ENCODE measurements around the gene DNMT1.
"Not testable (repeated sequence)": the region's sequence is repeated elsewhere in the genome, so short reads cannot be mapped to it uniquely, and the experiment has no call there.

Gene DNMT1

DNA sequence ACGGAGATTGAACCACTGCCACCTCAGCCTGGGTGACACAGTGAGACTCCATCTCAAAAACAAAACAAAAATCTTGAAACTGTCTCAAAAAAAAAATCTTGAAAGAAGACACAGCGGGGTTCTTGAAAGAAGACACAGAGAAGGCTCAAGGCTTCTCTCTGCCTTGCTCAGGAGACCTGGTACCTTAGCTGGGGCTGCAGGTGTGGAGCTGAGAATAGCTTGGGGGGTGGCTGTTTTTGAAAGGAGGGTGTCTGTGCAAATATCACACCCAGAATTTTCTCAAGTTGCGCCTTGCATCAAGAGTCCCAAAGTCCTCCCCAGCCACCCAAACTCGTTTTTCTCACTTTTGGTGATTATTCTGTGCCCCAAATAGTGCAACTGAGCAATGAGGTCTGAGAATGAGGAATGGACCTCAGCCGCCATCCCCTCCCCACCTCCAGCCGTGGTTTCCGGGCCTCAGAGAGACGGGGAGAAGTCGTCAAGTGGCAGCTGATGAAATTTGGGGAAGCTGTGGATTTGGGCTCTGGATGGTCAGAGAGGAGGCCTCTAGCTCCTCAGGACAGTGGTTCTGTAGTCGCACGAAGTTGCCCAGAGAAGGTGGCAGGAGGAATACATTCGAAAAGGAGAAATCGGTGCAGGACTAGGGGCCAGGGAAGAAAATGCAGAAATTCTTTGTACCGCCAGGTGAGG, 27.6 kb upstream of the DNMT1 start:
- FAIRE-seq (no peak), DNase-seq (ENCODE audit: low spot score) (no peak)

DNA sequence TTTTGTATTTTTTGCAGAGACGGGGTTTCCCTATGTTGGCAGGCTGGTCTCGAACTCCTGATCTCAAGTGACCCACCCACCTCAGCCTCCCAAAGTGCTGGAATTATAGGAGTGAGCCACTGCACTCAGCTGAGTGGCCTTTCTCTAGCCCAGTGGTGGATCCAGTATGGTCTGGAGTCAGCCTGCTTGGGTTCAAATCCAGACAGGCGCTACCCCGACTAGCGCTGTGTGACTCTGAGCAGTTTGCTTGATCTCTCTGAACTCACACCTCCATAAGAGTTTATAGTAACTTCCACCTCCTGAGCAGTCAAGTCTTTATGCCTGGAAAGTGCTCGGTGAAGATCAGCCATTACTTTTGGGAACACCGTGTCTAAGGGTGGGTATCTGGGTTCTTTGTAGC, 25.9 kb upstream of the DNMT1 start:
- FAIRE-seq: no peak
- DNase-seq (ENCODE audit: low spot score): no peak

DNA sequence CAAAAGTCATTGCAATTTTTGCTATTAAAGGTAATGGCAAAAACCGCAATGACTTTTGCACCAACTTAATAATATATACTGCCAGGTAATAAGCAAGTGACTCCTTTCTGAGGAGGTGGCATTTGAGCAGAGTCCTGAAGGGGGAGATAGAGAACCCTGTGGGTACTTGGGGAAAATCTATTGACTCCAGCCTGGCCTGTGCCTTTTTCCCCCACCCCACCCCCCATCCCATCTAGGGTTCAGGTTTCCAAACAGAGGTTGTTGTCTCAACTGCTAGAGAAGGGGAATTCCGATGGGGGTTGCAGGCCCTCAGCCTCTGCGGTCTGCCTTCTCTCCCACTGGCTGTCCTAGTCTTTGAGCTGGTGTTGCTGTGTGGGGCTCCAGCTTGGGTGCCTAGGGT, 24.9 kb upstream of the DNMT1 start:
- peak; percentile 28 for DNase-seq (ENCODE audit: low spot score)
- FAIRE-seq: no peak

DNA sequence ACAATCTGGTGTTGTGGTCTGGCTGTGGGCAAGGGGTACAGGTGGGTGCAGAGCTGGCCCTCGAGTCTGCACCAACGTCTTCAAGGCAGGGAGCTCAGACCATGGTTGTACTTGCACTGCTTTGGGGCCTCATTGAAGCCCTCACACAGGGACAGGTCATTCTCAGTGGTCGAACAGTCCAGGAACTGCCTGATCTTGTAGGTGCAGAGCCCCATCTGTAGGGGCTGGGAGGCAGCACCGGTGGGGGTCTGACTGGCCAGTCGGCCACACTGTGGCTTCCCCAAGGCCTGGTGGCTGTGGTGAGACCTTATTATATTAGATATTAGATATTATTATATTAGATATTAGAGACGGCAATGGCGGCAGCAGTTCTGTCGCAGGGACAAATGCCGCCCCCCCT, 22.3 kb upstream of the DNMT1 start:
- DNase-seq (ENCODE audit: low spot score): no peak
- FAIRE-seq: no peak

DNA sequence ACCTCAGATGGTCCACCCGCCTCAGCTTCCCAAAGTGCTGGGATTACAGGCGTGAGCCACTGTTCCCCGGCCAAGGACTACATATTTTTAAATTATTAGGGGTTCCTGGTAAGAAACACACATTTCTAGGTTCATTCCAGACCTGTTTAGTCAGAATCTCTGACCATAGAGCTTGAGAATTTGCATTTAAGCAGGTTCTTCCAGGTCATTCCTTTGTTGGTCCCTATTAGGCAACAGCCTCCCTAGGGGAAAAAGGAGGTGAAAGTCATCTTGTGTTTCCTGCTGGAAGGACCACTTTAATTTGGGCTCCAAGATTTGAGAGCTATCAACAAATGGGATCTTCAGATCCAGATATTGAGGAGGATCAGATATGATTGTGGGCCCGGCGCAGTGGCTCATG, 20.0 kb upstream of the DNMT1 start:
- FAIRE-seq: no peak
- DNase-seq (ENCODE audit: low spot score): no peak

DNA sequence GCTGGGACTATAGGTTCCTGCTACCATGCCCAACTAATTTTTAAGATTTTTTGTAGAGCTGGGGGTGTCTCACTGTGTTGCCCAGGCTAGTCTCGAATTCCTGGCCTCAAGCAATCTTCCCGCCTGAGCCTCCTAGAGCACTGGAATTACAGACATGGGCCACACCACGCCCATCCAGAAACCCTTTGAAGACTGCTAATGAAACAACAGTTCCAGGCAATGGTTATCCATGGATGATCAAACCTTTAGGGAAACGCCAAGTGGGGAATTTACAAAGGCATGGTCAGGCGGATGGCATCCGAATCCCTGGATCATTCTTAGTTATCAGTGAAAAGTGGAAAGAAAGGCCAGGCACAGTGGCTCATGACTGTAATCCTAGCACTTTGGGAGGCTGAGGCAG, 16.9 kb upstream of the DNMT1 start:
- DNase-seq (ENCODE audit: low spot score): no peak
- FAIRE-seq: no peak

DNA sequence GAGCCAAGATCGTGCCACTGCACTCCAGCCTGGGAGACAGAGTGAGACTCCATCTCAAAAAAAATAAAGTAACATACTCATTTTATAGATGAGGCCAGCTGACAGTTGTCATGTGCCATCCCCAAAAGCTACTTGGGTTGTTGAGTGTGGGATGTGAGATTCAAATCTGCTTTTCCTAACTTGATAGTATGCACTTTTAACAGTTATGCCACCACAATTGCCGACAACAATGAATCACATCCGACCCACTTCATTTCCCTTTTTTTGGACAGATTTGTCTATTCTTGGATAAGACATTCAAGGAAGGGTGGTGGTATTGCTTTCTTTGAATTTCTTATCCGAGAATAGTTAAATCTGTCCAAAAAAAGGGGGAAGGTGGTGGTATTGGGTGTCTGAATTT, 16.3 kb upstream of the DNMT1 start:
- no peak for DNase-seq (ENCODE audit: low spot score)
- no peak for FAIRE-seq

DNA sequence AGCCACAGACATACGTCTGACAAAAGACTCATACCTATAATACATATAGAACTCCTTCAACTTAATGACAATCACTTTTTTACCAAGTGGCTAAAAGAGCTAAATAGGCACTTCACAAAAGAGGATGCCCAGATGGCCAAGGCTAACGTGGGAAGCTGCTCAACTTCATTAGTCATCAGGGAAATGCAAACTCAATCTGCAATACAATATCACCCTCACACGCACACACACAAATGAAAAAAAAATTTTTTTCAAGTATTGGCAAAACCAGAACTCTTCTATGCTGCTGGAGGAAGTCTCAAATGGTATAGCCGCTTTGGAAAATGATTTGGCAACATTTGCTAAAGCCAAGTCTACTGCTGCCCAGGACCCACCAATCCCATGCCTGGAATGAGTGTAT, 14.6 kb upstream of the DNMT1 start:
- no peak for FAIRE-seq
- DNase-seq (ENCODE audit: low spot score): no peak

DNA sequence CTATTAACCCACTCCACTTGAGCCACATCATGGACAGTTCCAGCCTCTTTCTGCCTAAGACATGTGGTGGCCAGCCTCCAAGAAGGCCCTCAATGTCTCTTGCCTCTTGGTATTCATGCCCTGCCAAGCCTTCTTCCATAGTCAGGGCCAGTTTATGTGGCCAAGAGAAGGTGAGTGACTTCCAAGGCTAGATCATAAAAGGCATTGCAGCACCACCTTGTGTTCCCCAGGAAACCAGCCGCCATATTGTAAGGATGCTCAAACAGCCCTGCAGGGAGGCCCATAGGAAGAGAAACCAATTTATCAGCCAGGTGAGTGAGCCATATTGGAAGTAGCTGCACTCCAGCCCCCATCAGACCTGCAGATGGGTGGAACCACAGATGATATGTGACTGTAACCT, 12.3 kb upstream of the DNMT1 start:
- no peak for FAIRE-seq

DNA sequence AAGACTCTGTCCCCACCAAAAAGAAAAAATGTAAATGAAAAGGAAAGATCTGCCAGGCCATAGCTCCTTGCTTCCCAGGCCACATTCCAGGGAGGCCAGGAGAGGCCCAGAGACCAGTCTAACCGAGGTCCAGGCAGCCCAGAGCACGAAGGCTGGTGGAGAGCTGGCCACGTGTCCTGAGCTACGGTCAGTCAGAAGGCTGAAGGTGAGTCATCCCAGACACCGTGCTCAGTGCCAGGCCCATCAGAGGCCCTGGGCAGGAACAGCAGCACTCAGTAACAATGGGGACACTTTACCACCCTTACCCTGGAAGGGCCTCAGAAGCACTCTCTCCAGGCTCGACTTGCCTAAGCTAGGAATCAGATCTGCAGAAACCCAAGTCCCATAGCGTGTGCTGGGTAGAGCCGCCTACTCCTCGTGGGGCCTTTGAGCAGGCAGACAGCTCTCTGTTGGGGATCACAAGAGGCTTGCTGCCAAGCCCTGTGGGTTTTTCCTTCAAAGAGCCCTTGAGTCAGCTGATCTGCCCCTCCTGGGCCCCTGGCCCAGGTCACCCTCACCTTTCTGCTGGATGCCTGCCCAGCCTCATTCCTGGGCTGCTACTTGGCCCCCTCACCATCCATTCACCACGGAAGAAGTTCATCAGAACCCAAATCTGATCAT, 11.6 kb upstream of the DNMT1 start:
- FAIRE-seq: peak; percentile 38
- peak; percentile 67 for DNase-seq (ENCODE audit: low spot score)

More for the DNA sequence above, 12.3 kb upstream of the DNMT1 start:
- no peak for DNase-seq (ENCODE audit: low spot score)

DNA sequence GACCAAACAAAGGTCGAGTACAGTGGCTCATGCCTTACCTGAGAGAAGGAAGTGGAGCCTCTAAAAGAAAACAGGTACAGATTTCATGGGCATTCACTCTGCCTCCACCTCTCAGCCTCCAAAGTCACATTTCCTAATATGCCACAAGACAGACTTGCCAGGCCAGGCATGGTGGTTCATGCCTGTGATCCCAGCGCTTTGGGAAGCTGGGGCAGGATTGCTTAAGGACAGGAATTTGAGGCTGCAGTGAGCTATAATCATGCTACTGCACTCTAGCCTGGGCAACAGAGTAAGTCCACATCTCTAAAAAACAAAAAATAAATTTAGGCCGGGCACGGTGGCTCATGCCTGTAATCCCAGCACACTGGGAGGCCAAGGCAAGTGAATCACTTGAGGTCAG, 10.9 kb upstream of the DNMT1 start:
- FAIRE-seq (no peak), DNase-seq (ENCODE audit: low spot score) (no peak)

DNA sequence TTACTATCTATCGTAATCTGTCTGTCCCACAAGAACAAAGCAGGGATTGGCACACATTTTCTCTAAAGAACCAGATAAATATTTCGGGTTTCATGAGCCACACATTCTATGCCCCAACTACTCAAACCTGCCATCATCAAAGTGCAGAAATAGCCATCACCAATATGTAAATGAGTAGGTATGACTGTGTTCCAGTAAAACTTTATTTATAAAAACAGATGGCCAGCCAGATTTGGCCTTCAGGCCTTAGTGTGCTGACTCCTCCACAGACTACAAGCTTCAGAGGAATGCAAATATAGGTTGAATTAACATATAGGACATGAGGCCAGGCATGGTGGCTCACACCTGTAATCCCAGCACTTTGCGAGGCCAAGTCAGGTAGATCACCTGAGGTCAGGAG, 8.9 kb upstream of the DNMT1 start:
- FAIRE-seq: no peak

DNA sequence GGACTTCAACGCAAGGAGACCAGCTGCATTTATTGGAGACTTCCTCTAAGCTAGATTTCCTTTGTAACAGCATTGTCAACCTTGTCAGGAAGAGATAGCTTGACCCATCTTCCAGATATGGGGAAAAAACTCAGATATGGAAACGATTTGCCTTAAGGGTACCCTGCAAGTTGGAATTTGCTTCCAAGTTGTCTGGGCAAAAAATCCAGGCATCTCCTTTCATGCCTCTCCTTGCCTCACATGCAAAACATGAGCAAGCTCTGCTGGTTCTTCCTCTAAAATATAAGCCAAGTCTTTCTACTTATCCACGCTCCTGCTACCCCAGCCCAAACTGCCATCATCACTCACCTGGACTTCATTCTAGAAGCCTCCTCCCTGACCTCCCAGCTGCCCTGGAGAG, 6.4 kb upstream of the DNMT1 start:
- FAIRE-seq (no peak), DNase-seq (ENCODE audit: low spot score) (no peak)

More for the DNA sequence above, 8.9 kb upstream of the DNMT1 start:
- DNase-seq (ENCODE audit: low spot score): no peak

DNA sequence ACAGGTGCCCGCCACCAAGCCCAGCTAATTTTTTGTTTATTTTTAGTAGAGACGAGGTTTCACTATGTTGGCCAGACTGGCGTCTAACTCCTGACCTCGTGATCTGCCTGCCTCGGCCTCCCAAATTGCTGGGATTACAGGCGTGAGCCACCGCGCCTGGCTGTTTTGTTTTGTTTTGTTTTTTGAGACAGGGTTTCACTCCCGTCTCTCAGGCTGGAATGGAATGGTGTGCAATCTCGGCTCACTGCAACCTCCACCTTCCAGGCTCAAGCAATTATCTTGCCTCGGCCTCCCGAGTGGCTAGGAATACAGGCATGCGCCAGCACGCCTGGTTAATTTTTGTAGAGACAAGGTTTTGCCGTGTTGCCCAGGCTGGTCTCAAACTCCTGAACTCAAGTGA, 5.3 kb upstream of the DNMT1 start:
- not testable (repeated sequence) for DNase-seq (ENCODE audit: low spot score); FAIRE-seq

DNA sequence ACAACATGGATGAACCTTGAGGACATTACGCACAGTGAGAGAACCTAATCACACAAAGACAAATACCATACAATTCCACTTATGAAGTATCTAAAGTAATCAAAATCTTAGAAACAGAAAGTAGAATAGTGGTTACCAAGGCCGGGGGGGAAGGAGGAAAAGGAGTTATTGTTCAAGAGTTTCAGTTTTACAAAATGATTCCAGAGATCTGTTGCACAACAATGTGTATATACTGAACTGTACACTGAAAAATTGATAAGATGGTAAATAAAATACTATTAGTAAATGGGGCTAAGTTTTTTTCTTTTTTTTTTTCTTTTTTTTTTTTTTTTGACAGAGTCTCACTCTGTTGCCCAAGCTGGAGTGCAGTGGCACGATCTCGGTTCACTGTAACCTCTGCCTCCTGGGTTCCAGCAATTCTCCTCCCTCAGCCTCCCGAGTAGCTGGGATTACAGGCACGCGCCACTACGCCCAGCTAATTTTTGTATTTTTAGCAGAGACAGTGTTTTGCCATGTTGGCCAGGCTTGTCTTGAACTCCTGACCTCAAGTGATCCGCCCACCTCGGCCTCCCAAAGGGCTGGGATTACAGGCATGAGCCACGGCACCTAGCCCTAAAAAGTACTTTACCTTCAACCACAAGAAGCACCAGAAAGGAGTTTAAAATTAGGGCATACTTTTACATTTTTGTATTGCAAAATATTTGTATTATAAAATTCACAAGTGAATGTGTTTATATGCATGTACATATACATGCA, 4.3 kb upstream of the DNMT1 start:
- DNase-seq (ENCODE audit: low spot score); FAIRE-seq: not testable (repeated sequence)

DNA sequence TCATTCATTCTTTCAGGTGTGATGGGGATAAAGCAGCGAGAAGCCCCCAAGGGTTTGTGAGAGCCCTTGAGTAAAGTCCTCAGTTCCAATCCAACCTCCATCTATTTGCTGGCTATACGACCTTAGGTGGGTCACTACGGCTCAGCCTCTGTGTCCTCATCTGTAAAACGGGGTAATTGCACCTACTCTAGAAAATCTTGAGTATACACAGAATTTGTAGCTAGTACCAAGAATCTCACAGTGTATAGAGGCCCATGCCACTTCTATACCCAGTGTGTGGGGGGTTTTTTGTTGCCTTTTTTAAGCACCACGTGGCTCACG, 406 bp upstream of the DNMT1 start:
- DNase-seq (ENCODE audit: low spot score) (no peak), FAIRE-seq (no peak)

DNA sequence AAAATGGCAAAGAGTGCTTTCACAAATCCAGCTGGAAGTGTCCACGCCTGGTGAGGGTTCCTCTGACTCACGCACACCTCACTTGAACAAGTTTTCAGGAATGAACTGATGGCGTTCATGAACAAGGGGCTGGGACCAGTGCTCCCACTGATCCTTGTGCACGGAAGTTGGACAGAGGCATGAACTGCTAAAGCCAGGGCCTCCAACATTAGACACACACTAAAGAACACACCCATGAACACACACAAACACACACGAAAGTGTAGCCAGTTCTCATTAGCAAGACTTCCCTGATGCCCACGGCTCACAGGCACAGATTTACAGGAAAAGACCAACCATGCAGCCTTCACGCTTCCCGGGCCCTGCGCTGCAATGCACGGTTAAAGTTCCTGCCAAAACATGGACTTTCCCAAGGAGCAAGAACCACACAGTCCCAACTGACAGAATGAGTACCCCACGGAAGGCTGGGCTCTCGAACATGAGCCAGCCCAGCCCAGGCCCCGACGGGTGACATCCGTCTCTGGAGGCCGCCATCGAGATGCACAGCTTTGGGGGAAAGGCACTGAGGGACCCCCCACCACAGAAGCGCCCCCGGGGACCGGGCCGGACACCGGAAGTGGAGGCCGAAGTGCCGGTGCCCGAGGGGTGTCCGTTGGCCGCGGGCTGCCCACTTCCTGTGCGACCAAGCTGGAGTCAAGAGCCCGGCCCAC, 808 bp downstream of the DNMT1 start:
- DNase-seq (ENCODE audit: low spot score) (peak; percentile 44), FAIRE-seq (no peak)

DNA sequence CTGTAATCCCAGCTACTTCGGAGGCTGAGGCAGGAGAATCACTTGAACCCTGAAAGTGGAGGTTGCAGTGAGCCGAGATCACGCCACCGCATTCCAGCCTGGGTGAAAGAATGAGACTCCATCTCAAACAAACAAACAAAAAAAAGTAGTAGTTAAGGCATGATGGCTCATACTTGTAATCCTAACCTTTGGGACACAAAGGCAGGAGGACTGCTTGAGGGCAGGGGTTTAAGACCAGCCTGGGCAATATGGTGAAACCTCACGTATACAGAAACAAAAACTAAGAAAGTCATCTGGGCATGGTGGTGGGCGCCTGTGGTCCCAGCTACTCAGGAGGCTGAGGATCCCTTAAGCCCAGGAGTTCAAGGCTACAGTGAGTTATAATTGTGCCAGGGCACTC, 1.8 kb downstream of the DNMT1 start:
- no peak for DNase-seq (ENCODE audit: low spot score)
- no peak for FAIRE-seq

DNA sequence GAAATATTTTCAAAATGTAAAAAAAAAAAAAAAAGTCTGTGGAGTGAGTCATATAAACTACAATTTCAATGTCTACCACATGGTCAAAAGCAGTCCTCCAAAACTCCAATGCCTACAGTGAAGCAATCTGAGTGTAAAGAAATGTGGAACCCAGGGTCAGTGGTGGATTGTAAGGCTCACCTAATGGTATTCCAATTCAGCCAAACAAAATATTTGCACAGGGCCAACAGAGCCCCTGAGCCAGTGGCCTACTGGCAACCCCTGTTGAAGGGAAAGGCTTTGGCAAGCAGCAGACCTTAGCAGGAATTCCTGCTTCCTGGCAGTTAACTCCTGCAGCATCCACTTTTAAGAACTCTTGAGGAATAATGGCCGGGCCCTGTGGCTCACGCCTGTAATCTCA, 3.4 kb downstream of the DNMT1 start:
- no peak for FAIRE-seq
- DNase-seq (ENCODE audit: low spot score): no peak

DNA sequence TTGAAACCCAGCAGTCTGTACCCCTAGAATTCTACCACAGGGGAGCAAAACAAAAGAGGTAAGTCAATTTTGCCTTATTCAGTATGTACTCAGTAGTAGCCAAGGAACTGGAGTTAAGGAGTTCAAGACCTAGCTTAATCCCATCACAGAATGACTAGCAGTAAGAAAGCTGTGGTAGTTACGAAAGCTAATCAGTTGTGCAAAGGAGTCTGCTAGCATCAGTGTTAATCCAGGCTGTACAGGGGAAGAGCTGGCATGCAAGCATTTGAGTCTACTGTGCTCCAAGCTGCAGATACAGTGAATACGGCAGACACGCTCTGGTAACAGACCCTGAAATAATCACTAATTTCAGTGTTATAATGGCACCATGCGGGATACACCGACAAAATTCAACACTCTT, 4.7 kb downstream of the DNMT1 start:
- DNase-seq (ENCODE audit: low spot score) (no peak), FAIRE-seq (no peak)

DNA sequence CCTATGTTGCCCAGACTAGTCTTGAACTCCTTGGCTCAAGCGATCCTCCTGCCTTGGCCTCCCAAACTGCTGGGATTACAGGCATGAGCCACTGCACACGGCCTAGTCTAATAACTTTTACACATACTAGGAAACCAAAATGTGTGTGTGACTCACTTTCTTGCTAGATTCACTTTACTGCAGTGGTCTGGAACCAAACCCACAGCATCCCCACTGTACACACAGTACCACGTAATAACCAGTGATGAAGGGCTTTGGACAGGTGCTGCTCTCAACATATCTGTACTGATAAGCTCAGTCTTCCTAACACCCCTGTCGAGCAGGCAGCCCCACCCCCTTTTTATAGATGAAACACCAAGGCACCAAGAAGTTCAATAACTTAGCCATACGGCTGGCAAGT, 5.1 kb downstream of the DNMT1 start:
- FAIRE-seq: no peak
- peak; percentile 12 for DNase-seq (ENCODE audit: low spot score)

DNA sequence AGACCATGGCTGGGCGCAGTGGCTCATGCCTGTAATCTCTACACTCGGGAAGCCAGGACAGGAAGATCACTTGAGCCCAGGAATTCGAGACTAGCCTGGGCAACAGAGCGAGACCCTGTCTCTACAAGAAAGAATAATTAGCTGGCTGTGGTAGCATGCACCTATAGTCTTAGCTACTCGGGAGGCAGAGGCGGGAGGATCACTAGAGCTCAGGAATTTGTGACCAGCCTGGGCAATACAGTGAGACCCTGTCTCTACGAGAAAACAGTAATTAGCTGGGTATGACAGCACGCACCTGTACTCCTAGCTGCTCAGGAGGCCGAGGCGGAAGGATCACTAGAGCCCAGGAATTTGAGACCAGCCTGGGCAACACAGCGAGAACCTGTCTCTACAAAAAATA, 7.4 kb downstream of the DNMT1 start:
- no peak for DNase-seq (ENCODE audit: low spot score)
- no peak for FAIRE-seq

Measured in RCC 7860 (cell line).